ENCODE data around the gene DIP2C.

DNA sequence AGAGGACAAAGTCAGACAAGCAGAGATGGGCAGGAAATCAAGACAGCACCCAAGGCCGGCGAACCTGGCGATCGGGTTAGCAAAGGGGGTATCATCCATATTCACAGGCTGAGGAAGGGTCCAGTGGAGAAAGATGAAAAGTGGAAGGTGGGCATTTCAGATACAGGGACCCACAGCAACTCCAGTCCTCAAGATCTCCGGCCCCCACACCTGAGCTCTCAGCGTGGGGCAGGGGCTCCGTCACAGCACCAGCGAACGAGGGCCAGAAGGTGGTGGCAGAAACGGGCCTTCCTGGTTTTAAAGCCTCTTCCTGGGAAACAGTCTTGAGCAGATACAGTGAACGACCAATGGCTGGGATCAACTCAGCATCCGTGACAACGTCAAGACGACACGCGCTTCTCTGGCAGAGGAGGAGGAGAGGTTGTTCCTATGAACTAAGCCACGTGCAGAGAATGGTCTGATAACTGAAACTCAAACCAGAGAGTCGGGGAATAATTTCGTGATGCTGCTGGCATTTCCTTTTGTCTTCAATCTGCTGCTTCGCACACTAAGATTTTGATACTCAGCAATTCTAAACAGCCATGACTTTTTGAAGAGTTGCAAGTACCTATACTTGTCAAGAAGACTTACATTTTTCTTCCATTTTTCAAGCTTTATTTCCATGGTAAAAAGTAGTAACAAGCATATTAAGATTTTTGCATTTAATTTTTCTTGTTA is 334.4 kb downstream of the DIP2C start:
- TF ChIP-seq, protein P1, sequence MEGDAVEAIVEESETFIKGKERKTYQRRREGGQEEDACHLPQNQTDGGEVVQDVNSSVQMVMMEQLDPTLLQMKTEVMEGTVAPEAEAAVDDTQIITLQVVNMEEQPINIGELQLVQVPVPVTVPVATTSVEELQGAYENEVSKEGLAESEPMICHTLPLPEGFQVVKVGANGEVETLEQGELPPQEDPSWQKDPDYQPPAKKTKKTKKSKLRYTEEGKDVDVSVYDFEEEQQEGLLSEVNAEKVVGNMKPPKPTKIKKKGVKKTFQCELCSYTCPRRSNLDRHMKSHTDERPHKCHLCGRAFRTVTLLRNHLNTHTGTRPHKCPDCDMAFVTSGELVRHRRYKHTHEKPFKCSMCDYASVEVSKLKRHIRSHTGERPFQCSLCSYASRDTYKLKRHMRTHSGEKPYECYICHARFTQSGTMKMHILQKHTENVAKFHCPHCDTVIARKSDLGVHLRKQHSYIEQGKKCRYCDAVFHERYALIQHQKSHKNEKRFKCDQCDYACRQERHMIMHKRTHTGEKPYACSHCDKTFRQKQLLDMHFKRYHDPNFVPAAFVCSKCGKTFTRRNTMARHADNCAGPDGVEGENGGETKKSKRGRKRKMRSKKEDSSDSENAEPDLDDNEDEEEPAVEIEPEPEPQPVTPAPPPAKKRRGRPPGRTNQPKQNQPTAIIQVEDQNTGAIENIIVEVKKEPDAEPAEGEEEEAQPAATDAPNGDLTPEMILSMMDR (IDR thresholded peaks at IDR 0.05): no peak
- no peak for TF ChIP-seq EZH2 (IDR thresholded peaks at IDR 0.05; ENCODE audit: borderline replicate concordance, insufficient read depth, low read depth, low read length, poor library complexity, severe bottlenecking)
